Endometrium (tissue), 2 donors: ENCODE measurements around the gene ANKRD10.
"Not testable (repeated sequence)": the region's sequence is repeated elsewhere in the genome, so short reads cannot be mapped to it uniquely, and the experiment has no call there.

ENCODE experiments used
- FAIRE-seq: peaks from 2 replicates; lab custom pipeline; 2012; peaks lifted over from hg19 to GRCh38; lab: Jason Lieb, UNC
- donor health status: control.
- donor health status: control.

The ANKRD10 gene

GRCh38 chr13:110915057-110915873 lies at the start of gene ANKRD10:
TSS of gene ANKRD10 (minus strand) at chr13:110915069. CDS start at chr13:110914934, 135 bp downstream.
- FAIRE-seq, result no peak

- FAIRE-seq, result no peak
Observed at GRCh38 chr13:110964229-110965037, 49.6 kb upstream of the ANKRD10 start.

- no peak for FAIRE-seq
Observed at GRCh38 chr13:110963554-110963970, 48.7 kb upstream of the ANKRD10 start.

- no peak for FAIRE-seq
Observed at GRCh38 chr13:110961959-110962358, 47.1 kb upstream of the ANKRD10 start.

- FAIRE-seq, result no peak
Observed at GRCh38 chr13:110960204-110960603, 45.3 kb upstream of the ANKRD10 start.

GRCh38 chr13:110957931-110958330 lies 43.1 kb upstream of the ANKRD10 start:
- no peak for FAIRE-seq

GRCh38 chr13:110957181-110957884 lies 42.5 kb upstream of the ANKRD10 start:
- FAIRE-seq, result no peak

GRCh38 chr13:110956216-110956615 lies 41.3 kb upstream of the ANKRD10 start:
- not testable (repeated sequence) for FAIRE-seq

- FAIRE-seq, result not testable (repeated sequence)
Observed at GRCh38 chr13:110955608-110956007, 40.7 kb upstream of the ANKRD10 start.

- FAIRE-seq, result not testable (repeated sequence)
Observed at GRCh38 chr13:110955072-110955503, 40.2 kb upstream of the ANKRD10 start.

GRCh38 chr13:110954533-110954920 lies 39.7 kb upstream of the ANKRD10 start:
- not testable (repeated sequence) for FAIRE-seq

GRCh38 chr13:110953833-110954532 lies 39.1 kb upstream of the ANKRD10 start:
- FAIRE-seq, result no peak

- no peak for FAIRE-seq
Observed at GRCh38 chr13:110953416-110953815, 38.5 kb upstream of the ANKRD10 start.

- not testable (repeated sequence) for FAIRE-seq
Observed at GRCh38 chr13:110952135-110952534, 37.3 kb upstream of the ANKRD10 start.

GRCh38 chr13:110950819-110951570 lies 36.1 kb upstream of the ANKRD10 start:
- no peak for FAIRE-seq

- FAIRE-seq, result no peak
Observed at GRCh38 chr13:110950356-110950755, 35.5 kb upstream of the ANKRD10 start.

- FAIRE-seq, result no peak
Observed at GRCh38 chr13:110949628-110950027, 34.8 kb upstream of the ANKRD10 start.

GRCh38 chr13:110949116-110949515 lies 34.2 kb upstream of the ANKRD10 start:
- FAIRE-seq, result no peak

- not testable (repeated sequence) for FAIRE-seq
Observed at GRCh38 chr13:110947338-110947737, 32.5 kb upstream of the ANKRD10 start.

GRCh38 chr13:110945928-110946570 lies 31.2 kb upstream of the ANKRD10 start:
- FAIRE-seq, result no peak
